PC-3 (cell line): ENCODE measurements around the gene RERE. TPM values are rescaled to one million over a fixed set of nuclear protein-coding genes. Genes with fewer than 3 reads are reported as not detected.
A peak's percentile ranks its signal among the peaks of the same experiment; 100 is the strongest.

Source experiments
- ATAC-seq: fragments of 200-7000 bp; cut with Tn5 transposase; 2 replicates; pipeline ENCODE4 v1.9.1; 2020; ENCODE audit warnings: mild to moderate bottlenecking, moderate library complexity
- BruUV-seq: library from RNA; stranded (reverse); fragments of 400-500 nt; replicated peaks from 2 replicates; lab custom pipeline; 2021; lab: Mats Ljungman, UMichigan
- CTCF ChIA-PET: fragments of 300-600 bp; sonication (Branson Sonifier 250); formaldehyde crosslinking; loops from one replicate; lab custom pipeline; 2022; ENCODE audit warnings: antibody characterized with exemption; lab: Charles Lee
- POLR2A ChIA-PET: fragments of 300-600 bp; sonication (Branson Sonifier 250); formaldehyde crosslinking; loops from one replicate; lab custom pipeline; 2022; ENCODE audit warnings: antibody characterized with exemption; ENCODE audit not compliant: unreplicated experiment; lab: Charles Lee
- DNase-seq: peaks from one replicate; pipeline ENCODE4 v3.0.0-alpha.2; 2015
- H2AFZ ChIP-seq: fragments of 300-600 bp; sonication (generic); 2 replicates; pipeline ENCODE4 v1.6.0; 2016; ENCODE audit warnings: antibody characterized with exemption, low read length
- H3F3A ChIP-seq: fragments of 300-600 bp; sonication (generic); one replicate; pipeline ENCODE4 v1.6.0; 2017; ENCODE audit warnings: antibody characterized with exemption, low read length, control low read depth, mild to moderate bottlenecking; ENCODE audit not compliant: unreplicated experiment
- H3K27ac ChIP-seq: fragments of 300-600 bp; sonication (generic); 2 replicates; pipeline ENCODE4 v1.5.1; 2016; ENCODE audit warnings: mild to moderate bottlenecking, low read length
- H3K27me3 ChIP-seq: fragments of 300-600 bp; sonication (generic); 2 replicates; pipeline ENCODE4 v1.6.1; 2016; ENCODE audit warnings: low read length, mixed read lengths
- H3K36me3 ChIP-seq: fragments of 300-600 bp; sonication (generic); 2 replicates; pipeline ENCODE4 v1.6.1; 2016; ENCODE audit warnings: low read depth, mixed run types, low read length, mixed read lengths
- H3K4me1 ChIP-seq: fragments of 300-600 bp; sonication (generic); 2 replicates; pipeline ENCODE4 v1.5.1; 2016; ENCODE audit warnings: low read length; ENCODE audit not compliant: insufficient read depth
- H3K4me2 ChIP-seq: fragments of 300-600 bp; sonication (generic); 2 replicates; pipeline ENCODE4 v1.6.0; 2016; ENCODE audit warnings: low read length
- H3K4me3 ChIP-seq: fragments of 300-600 bp; sonication (generic); 2 replicates; pipeline ENCODE4 v1.5.1; 2016; ENCODE audit warnings: mild to moderate bottlenecking, low read length, mixed read lengths
- H3K79me2 ChIP-seq: fragments of 300-600 bp; sonication (generic); 2 replicates; pipeline ENCODE4 v1.6.1; 2017; ENCODE audit warnings: low read length, mixed read lengths
- H3K9ac ChIP-seq: fragments of 300-600 bp; sonication (generic); 2 replicates; pipeline ENCODE4 v1.6.0; 2016; ENCODE audit warnings: mild to moderate bottlenecking, low read length
- H3K9me2 ChIP-seq: fragments of 300-600 bp; sonication (generic); replicated peaks from 2 replicates; pipeline ENCODE4 v1.6.1; 2016; ENCODE audit warnings: mixed run types, low read length, mixed read lengths
- H3K9me3 ChIP-seq: fragments of 300-600 bp; sonication (generic); 2 replicates; pipeline ENCODE4 v1.6.1; 2016; ENCODE audit warnings: low read length, mixed read lengths
- H4K20me1 ChIP-seq: fragments of 300-600 bp; sonication (generic); 2 replicates; pipeline ENCODE4 v1.6.1; 2016; ENCODE audit warnings: low read length, mixed read lengths
- EZH2 ChIP-seq: fragments of 300-600 bp; sonication (generic); IDR thresholded peaks from one replicate; pipeline ENCODE4 v1.6.1; 2017; ENCODE audit warnings: antibody characterized with exemption, mild to moderate bottlenecking, low read length; ENCODE audit not compliant: unreplicated experiment
- EZH2phosphoT487 ChIP-seq: fragments of 300-600 bp; sonication (generic); IDR thresholded peaks from 2 replicates; pipeline ENCODE4 v1.6.1; 2018; ENCODE audit warnings: mild to moderate bottlenecking, antibody characterized with exemption, low read length, borderline replicate concordance
- intact Hi-C: fragments of 100-400 bp; cut with micrococcal nuclease; formaldehyde crosslinking; loops from 2 replicates; pipeline ENCODE4 v1.9.0; 2023
- total RNA-seq: library from RNA; depleted of rRNA; stranded (reverse); fragments of >200 nt; gene quantifications from 2 replicates; pipeline ENCODE4 v1.2.3, GENCODE V29; 2014
- TF ChIP-seq, protein P1 (sequence below): fragments of 300-600 bp; sonication (generic); conservative IDR thresholded peaks from 2 replicates; pipeline ENCODE4 v1.5.1; 2017; ENCODE audit warnings: antibody characterized with exemption, low read depth, mild to moderate bottlenecking, low read length

The RERE gene
- total RNA-seq, 1 experiment from 2014 or later, result 24.2 TPM

DNA sequence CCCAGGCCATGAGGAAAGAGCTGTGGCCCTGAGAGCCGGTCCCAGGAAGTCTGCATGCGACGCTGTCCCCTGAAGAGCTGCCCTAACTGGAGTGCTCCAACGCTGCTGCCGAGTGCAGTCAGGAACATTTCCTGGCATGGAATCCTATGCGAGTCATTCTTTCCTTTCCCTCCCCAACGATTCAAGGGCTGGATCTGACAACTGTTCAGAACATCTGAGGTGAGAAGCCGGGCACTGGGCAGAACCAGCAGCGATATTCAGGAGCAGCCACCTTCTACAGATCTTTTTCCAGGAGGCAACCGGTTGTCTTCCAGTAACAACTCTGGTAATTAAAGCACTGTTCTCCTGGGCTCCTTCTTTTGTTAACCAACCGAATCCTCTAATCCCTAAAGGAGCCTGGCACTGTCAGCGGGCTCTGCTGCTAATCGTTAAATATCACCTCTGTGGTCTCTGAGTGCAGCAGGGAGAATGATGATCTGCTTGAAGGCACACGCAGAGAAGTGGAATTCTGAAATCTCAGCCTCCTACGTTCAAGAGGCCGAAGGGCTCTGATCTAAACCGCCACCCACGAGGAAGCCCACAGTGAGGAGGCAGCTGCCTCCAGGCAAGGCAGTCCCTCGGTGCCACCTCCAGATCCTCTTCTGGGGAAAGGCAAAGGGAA is 443.7 kb downstream of the RERE start:
- peaks cover 5% of the 10 kb centered on the region; the same call in 1 of the 2 replicates for H3K36me3 ChIP-seq
- TF ChIP-seq, protein P1, sequence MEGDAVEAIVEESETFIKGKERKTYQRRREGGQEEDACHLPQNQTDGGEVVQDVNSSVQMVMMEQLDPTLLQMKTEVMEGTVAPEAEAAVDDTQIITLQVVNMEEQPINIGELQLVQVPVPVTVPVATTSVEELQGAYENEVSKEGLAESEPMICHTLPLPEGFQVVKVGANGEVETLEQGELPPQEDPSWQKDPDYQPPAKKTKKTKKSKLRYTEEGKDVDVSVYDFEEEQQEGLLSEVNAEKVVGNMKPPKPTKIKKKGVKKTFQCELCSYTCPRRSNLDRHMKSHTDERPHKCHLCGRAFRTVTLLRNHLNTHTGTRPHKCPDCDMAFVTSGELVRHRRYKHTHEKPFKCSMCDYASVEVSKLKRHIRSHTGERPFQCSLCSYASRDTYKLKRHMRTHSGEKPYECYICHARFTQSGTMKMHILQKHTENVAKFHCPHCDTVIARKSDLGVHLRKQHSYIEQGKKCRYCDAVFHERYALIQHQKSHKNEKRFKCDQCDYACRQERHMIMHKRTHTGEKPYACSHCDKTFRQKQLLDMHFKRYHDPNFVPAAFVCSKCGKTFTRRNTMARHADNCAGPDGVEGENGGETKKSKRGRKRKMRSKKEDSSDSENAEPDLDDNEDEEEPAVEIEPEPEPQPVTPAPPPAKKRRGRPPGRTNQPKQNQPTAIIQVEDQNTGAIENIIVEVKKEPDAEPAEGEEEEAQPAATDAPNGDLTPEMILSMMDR, result no peak
- TF ChIP-seq EZH2, result no peak
- TF ChIP-seq EZH2phosphoT487, result no peak
- H2AFZ ChIP-seq, result no peak overlapping the region
- no peak overlapping the region for H3K27ac ChIP-seq
- POLR2A ChIA-PET, result no interaction called here
- no peak overlapping the region for H3K4me3 ChIP-seq
- H3K79me2 ChIP-seq, result peaks cover 3% of the 10 kb centered on the region; the same call in 1 of the 2 replicates
- DNase-seq, result peak; percentile 50
- intact Hi-C loops, result loop anchor here (2.0 kb wide), 1 partner anchor 35 kb away; no protein-coding TSS in a partner anchor
- H3K9me3 ChIP-seq, result no peaks in the 10 kb centered on the region
- no TSS peak for BruUV-seq
- no peaks in the 10 kb centered on the region for H4K20me1 ChIP-seq
- H3K4me1 ChIP-seq, result peaks cover 9% of the 10 kb centered on the region
- no peaks in the 10 kb centered on the region for H3F3A ChIP-seq
- H3K27me3 ChIP-seq, result no peaks in the 10 kb centered on the region
- ATAC-seq, result peak; percentile 67
- no peak overlapping the region for H3K4me2 ChIP-seq
- CTCF ChIA-PET, result interaction anchor here (1.3 kb wide), 1 partner anchor 35 kb away, joined by 4 read pairs; no protein-coding TSS in a partner anchor
- no peaks in the 10 kb centered on the region for H3K9me2 ChIP-seq
- H3K9ac ChIP-seq, result no peak overlapping the region

DNA sequence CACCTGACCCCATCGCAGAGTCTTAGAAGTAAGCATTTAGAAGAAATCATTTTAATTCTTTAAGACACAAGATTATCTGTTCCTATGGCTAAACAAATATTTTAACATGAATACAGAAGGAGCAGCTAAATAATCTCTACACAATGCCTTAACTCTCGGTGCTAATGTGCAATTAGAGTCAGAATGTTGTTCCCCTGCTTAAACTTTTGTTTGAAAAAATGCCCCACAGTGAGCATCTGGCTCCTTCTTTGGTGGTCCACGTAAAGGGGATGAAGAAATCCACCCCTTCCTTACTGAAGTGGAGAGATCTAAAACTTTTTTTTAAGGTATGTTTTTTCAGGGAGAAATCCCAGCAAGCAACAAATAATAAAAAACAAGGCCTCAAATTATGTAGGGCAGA is 444.3 kb downstream of the RERE start:
- H3K4me1 ChIP-seq, result peaks cover 9% of the 10 kb centered on the region
- no TSS peak for BruUV-seq
- no peak overlapping the region for H3K4me3 ChIP-seq
- ChIA-PET CTCF (interaction anchor here (1.3 kb wide), 1 partner anchor 36 kb away, joined by 4 read pairs; no protein-coding TSS in a partner anchor), POLR2A (no interaction called here)
- DNase-seq (no peak), ATAC-seq (no peak)
- no peak overlapping the region for H2AFZ ChIP-seq
- H3K79me2 ChIP-seq, result 0 out of 2 replicates have a peak, but pooled peaks cover 3% of the 10 kb centered on the region
- H3K27me3 ChIP-seq, result no peaks in the 10 kb centered on the region
- TF ChIP-seq, protein P1, result no peak
- TF ChIP-seq EZH2phosphoT487 (no peak), EZH2 (no peak)
- H3K9ac ChIP-seq, result no peak overlapping the region
- no peaks in the 10 kb centered on the region for H4K20me1 ChIP-seq
- peaks cover 5% of the 10 kb centered on the region; the same call in 1 of the 2 replicates for H3K36me3 ChIP-seq
- H3F3A ChIP-seq, result no peaks in the 10 kb centered on the region
- H3K9me3 ChIP-seq, result no peaks in the 10 kb centered on the region
- no peak overlapping the region for H3K27ac ChIP-seq
- H3K4me2 ChIP-seq, result no peak overlapping the region
- no peaks in the 10 kb centered on the region for H3K9me2 ChIP-seq
- intact Hi-C loops, result no loop called here

- Histone ChIP-seq H4K20me1 (no peaks in the 10 kb centered on the region), H2AFZ (no peak overlapping the region), H3K4me3 (no peak overlapping the region), H3K79me2 (0 out of 2 replicates have a peak, but pooled peaks cover 3% of the 10 kb centered on the region), H3K27ac (no peak overlapping the region), H3K9me2 (no peaks in the 10 kb centered on the region), H3K4me2 (no peak overlapping the region), H3K9me3 (no peaks in the 10 kb centered on the region), H3K36me3 (peaks cover 5% of the 10 kb centered on the region; the same call in 1 of the 2 replicates), H3K9ac (no peak overlapping the region), H3K27me3 (no peaks in the 10 kb centered on the region), H3F3A (no peaks in the 10 kb centered on the region), H3K4me1 (peaks cover 9% of the 10 kb centered on the region)
- CTCF ChIA-PET, result no interaction called here
- TF ChIP-seq EZH2 (no peak), EZH2phosphoT487 (no peak)
- TF ChIP-seq, protein P1, result no peak
- intact Hi-C loops, result no loop called here
- no TSS peak for BruUV-seq
- DNase-seq, result no peak
- POLR2A ChIA-PET, result no interaction called here
- no peak for ATAC-seq
These were observed 446.0 kb downstream of the RERE start for GRCh38 chr1:8371372-8371991.
